Lower leg skin (tissue), 4 donors: ENCODE measurements around the gene AMER1. TPM values are rescaled to one million over a fixed set of nuclear protein-coding genes. Genes with fewer than 3 reads are reported as not detected.
A peak's percentile ranks its signal among the peaks of the same experiment; 100 is the strongest.
"Not testable (repeated sequence)": the region's sequence is repeated elsewhere in the genome, so short reads cannot be mapped to it uniquely, and the experiment has no call there.

ENCODE experiments used
- DNase-seq, 2 donors: peaks; one replicate each; pipeline ENCODE4 v3.0.0-alpha.2; 2019; ENCODE audit warnings: low spot score in 2 of 2
- H3K4me3 ChIP-seq: fragments of 200-600 bp; sonication (generic); 2 replicates; pipeline ENCODE4 v1.5.1; 2017; ENCODE audit warnings: mild to moderate bottlenecking, low read depth; ENCODE audit not compliant: poor library complexity, severe bottlenecking
- POLR2A ChIP-seq, 2 donors: fragments of 450-650 bp; IDR thresholded peaks; one replicate each; pipeline ENCODE4 v1.6.1; 2016 to 2017; ENCODE audit warnings: antibody characterized with exemption in 2 of 2, mild to moderate bottlenecking in 1 of 2, moderate library complexity in 1 of 2
- WGBS, 2 donors: methylation state at CpG; one replicate each; pipeline ENCODE4 v1.1.5; 2018; 5-methylcytosine and 5-hydroxymethylcytosine counted together
- intact Hi-C: fragments of 100-400 bp; cut with DNase I; formaldehyde crosslinking; loops from one replicate; pipeline ENCODE4 v1.15.0; 2023; ENCODE audit warnings: low total_unique reads
- total RNA-seq, 4 donors: library from RNA; depleted of rRNA; stranded (reverse); fragments of >200 nt; gene quantifications; one replicate each; pipeline ENCODE4 v1.1.0, GENCODE V29; 2016
- TF ChIP-seq, protein P1 (sequence below), 3 donors: fragments of 450-650 bp; IDR thresholded peaks; one replicate each; pipeline ENCODE4 v1.5.1; 2016; ENCODE audit warnings: antibody characterized with exemption in 3 of 3, mild to moderate bottlenecking in 3 of 3, moderate library complexity in 2 of 3

AMER1 gene
- 1 to 10 TPM; 3.2 to 5.7 (median 4.3) TPM for total RNA-seq

DNA sequence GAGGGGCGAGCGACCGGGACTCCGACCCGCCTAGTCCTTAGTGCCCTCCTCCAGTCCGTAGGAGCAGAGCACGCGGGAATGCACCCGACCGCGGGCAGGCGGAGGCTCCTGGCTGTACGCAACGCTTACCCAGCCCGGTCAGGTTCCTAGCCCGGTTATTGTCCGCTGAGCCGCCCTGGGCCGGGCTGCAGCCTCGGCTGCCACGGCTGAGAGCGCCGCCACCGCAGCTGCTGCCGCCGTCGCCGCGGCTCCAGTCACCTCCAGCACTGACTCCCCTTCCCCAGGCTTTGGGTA is at the start of gene AMER1:
AMER1 (minus strand) TSS at position 268 of the 294 bp plus-strand sequence. CDS start 12,422 bp downstream, outside the sequence.
- WGBS, 2 donors = 33% methylated on average over 21 of the region's 29 CpGs; no CpG with 5 or more reads in 1 of the 2 donors
- DNase-seq = peak in 1 of 2 donors; percentile 86
- intact Hi-C loops = no loop called here
- peak within 1 kb of the TSS; percentile 42 for H3K4me3 ChIP-seq
- TF ChIP-seq, protein P1, sequence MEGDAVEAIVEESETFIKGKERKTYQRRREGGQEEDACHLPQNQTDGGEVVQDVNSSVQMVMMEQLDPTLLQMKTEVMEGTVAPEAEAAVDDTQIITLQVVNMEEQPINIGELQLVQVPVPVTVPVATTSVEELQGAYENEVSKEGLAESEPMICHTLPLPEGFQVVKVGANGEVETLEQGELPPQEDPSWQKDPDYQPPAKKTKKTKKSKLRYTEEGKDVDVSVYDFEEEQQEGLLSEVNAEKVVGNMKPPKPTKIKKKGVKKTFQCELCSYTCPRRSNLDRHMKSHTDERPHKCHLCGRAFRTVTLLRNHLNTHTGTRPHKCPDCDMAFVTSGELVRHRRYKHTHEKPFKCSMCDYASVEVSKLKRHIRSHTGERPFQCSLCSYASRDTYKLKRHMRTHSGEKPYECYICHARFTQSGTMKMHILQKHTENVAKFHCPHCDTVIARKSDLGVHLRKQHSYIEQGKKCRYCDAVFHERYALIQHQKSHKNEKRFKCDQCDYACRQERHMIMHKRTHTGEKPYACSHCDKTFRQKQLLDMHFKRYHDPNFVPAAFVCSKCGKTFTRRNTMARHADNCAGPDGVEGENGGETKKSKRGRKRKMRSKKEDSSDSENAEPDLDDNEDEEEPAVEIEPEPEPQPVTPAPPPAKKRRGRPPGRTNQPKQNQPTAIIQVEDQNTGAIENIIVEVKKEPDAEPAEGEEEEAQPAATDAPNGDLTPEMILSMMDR (IDR thresholded peaks at IDR 0.05) = no peak
- no peak for TF ChIP-seq POLR2A (IDR thresholded peaks at IDR 0.05)

DNA sequence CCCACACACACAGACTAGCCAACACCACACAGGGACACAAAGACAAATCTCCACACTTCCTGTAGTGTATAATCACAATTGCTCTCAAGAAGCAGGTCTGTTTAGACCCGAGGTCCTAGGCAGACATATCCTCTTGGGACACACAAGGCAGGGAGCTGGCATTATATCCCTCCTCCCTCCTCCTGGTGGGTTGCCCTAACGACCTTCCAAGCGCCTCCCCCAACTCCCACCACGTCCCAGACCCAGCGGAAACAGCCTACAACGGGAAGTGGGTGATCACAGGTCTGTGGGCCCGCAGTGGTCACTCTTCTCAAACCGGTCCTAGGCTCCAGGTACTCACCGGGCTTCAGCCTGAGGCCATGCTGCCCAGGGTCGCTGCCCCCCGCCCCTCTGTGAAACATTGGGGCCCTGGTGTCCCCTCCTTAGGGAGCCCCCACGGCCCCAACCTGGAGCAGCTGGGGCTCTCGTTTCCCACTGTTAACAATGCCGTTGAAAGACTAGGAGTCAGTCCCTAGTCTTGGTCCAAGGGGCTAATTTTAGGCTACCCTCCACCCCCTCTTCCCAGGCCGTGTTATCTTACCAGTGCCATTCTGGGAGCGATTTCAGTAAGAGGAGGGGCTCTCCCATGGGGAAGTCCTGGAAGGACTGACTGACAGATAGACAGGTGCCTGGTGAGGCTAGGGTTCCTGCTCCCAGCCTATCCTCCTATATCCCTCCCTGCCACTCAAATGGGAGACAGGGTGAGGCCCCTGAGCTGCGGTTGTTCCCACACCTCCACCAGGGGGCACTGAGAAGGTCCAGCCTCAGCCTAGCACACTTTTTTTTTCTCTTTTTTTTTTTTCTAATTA is 24.8 kb upstream of the AMER1 start, which contains the start of gene ASB12:
ASB12 (minus strand) TSS at position 485 of the 848 bp plus-strand sequence. CDS start 4,957 bp downstream, outside the sequence.
- no peak for TF ChIP-seq POLR2A (IDR thresholded peaks at IDR 0.05)
- TF ChIP-seq, protein P1 (IDR thresholded peaks at IDR 0.05) = no peak
- DNase-seq = no peak
- intact Hi-C loops = no loop called here
- no peak within 1 kb of the TSS for H3K4me3 ChIP-seq
- 66 to 75% methylated on average over 11 to 17 of the region's 17 CpGs for WGBS, 2 donors

DNA sequence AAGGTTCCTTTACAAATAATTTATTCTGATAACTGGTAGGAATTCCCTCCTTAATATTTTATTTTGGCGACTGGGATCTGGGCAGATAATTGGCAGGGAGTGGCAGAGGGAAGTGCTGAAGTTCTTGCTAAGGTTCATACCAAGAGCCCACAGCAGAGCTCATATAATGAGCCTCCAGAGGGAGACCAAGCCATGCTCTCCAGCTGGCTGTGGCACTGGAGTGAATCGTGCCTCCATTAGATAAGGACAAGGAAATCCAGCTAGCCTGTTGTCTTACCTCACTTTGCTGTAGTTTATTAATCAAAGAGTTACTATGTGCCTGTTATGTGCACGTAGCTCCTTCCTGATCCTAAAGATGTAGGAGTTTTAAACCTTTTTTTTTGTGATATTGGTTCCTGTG is 23.6 kb upstream of the AMER1 start:
- intact Hi-C loops = no loop called here
- no peak for DNase-seq
- no peak for TF ChIP-seq POLR2A (IDR thresholded peaks at IDR 0.05)
- TF ChIP-seq, protein P1 (IDR thresholded peaks at IDR 0.05) = no peak
- WGBS, 2 donors = 29 to 48% methylated on average over 3 of the region's 3 CpGs
- H3K4me3 ChIP-seq = no peak overlapping the region

DNA sequence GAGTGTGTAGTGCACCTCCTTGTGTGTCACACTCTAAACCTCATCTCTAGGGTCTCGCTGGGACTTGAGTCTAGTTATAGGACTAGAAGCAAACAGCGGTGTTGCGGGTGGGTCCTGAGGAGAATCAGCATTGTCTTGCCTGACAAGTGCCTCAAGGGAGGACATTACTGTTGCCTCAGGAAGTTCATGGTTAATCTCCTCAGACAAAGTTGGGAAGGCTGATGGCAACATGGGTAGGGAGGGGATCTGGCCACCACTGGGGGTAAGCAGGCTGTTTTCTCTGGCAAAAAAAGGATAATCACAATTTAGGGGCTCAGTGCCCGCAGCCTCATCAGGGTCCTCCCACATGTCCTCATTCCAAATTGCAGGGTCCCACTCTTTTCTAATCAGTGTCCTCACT is 12.5 kb upstream of the AMER1 start:
- WGBS, 2 donors = 85 to 93% methylated on average over 4 of the region's 4 CpGs

DNA sequence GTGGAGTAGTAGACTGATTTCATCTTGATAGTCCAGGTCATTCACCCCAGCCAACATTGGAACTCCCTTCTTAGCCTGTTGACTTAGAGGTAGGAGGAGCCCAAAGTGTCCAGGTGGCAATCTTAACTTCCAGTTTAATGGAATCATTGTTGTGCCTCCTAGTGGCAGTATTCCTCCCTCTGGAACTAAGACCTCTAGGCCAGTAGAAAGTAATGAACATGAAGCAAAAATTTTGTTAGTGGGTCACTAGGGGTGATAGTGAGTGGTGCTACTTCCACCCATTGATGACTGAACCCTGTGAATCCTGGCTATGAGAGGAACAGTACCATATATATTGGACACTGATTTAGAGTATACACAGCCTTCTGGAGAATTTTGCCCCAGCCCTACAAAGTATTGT is 8.5 kb upstream of the AMER1 start:
- DNase-seq, H3K4me3 ChIP-seq, intact Hi-C loops: not testable (repeated sequence)

More for the DNA sequence above, 12.5 kb upstream of the AMER1 start:
- no peak for TF ChIP-seq POLR2A (IDR thresholded peaks at IDR 0.05)
- TF ChIP-seq, protein P1 (IDR thresholded peaks at IDR 0.05) = no peak
- no peak for DNase-seq
- intact Hi-C loops = no loop called here
- no peak overlapping the region for H3K4me3 ChIP-seq

DNA sequence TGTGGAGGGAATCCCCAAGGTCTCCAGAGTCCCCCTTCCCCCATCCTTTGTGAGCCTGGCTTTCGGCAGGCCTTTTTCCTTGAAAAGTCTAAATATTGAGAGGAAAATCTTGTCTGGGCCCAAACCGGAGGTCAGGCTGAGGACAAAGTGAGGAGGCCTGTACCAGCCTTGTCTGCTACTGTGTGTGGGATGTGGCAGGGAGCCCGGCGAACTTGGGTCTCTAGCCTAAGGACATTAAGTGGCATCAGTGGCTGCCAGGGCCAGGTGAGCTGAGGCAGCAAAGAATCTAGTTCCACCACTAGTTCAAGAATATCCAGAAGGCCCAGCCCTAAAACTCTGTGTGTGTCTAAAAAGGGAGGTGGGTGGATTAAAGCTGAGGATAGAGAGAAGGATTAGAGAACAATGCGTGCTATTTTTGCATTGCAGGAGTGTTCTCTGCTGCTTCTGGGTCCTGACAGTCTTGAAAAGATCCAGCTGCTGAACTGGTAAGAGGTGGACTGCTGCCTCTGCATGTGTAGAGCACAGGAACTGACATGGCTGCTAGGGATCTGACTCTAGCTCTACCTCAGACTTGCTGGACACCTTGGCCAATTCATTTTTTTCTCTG is 1.2 kb upstream of the AMER1 start:
- intact Hi-C loops = no loop called here
- DNase-seq = peak in 1 of 2 donors; percentile 14
- 48 to 64% methylated on average over 5 of the region's 5 CpGs for WGBS, 2 donors
- TF ChIP-seq POLR2A (IDR thresholded peaks at IDR 0.05) = no peak
- TF ChIP-seq, protein P1 (IDR thresholded peaks at IDR 0.05) = no peak
- no peak overlapping the region for H3K4me3 ChIP-seq
